Measurements from ENCODE around the gene SLC34A3.

Gene SLC34A3

DNA sequence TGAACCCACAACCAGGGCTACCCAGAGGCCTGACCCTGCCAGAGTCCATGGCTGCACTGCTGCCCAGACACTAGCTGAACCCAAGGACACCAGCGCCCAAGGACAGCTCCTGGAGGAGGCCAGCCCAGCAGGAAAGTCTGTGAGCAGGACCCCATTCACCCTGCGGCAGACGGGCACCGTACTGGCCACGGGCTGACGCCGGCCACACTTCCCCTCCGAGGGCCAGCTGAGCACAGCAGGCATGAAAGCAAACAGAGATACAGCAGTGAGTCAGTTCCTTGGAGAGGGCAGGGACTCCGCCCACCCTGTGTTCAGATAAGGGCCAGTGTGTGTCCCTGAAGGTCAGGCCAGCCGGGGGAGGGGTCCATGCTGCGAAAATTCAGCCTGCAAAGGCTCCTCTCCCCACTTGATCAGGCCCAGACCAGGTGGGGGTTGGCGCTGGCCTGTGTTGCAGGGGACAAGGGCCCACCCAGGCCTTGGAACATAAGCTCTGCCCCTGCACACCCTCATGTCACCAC is 11.9 kb upstream of the SLC34A3 start:
- no peak for DNase-seq

- DNase-seq: no peak
These were observed 10.9 kb upstream of the SLC34A3 start for GRCh38 chr9:137219757-137220316.

- DNase-seq: no peak
These were observed 10.2 kb upstream of the SLC34A3 start for GRCh38 chr9:137220317-137221094.

DNA sequence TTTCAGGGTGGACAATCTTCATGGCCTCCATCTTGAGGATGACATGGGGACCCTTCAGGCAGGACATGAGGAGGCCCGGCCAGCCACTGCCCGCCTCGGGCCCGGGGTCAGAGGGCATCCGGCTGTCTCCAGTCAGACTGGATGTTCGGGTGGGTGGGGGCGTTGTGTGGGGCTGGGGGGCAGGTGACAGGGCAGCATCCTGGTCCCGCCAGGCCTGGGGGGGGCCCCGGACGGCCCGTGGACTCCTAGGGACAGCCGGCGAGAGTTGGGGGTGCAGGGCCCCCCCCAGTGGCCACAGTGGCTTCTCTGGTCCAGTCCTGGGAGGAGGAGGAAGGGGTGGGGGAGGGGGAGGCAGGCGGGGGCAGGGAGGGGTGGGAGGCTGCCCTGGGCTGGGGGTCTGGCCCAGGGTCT is 9.6 kb upstream of the SLC34A3 start:
- no peak for DNase-seq

DNA sequence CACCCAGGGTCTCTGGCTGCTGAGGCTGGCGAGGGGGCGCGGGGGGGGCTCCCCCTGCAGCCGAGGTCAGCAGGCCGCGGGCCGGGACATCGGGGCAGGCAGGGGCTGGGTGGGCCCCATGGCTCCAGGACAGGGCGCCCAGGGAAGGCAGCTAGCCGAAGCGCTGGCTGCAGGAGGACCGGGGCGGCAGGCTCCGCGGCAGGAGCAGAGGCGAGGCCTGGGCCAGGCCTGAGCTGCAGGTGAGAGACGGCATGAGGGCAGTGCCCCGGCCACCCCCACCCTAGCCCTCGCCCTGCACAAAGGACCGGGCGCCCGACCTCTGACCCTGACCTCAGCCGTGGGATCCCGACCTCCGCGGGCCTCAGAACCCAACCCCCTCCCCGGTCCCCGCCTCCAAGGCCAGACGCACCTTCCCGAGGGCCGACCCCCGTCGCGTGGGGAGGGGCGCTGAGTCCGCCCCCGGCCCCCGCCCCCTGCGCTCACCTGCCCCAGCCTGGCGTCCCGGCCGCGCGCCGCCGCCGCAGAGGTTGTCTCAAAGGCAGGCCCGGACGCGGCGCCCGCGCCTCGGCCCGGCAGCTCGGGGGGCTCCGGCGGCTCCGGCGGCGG is 9.1 kb upstream of the SLC34A3 start:
- no peak for DNase-seq

DNA sequence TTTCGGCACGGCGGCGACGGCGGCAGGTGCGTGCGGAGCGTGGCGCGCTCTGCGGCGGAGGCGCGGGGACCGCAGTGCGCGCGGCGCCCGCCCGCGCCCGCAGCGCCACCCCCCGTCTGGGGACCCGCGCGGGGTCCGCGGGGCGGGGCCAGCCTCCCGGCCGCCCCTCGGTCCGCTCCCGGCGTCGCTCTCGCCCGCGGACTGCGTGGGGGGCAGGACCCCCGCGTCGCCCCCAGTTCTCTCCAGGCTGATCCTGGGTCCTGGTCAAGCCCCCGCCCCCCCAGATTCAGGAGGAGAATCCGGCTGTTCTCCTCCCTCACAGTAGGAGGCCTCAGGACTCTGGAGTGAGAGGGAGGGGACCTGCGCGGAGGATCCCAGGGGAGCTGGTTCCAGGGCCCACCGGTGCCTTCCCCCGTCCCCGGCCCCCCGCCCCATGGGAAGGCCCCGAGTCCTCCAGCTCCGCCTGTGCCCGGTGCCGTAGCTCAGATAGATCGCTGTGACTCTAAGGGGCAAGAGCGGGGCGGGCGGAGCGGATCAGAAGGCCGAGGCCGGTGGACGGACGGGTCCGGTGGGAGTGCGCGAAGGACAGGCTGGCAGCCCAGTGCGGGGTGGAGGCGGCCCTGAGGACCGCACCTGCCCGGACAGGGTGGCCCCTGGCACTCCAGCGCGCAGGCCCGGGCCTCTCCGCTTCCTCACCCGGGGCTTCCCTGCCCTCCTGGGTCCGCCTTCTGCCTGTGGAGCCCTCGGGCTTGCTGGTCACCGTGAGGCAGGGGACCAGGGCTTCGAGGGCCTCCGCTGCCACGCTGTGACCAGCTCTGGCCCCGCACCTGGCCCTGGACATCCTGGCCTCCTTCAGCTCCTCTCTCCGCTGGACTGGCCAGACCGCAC is 8.3 kb upstream of the SLC34A3 start, which contains the start of gene RNF208:
RNF208 (minus strand) TSS at position 51 of the 888 bp plus-strand sequence. CDS start 1,028 bp downstream, outside the sequence.
- no peak for DNase-seq

DNA sequence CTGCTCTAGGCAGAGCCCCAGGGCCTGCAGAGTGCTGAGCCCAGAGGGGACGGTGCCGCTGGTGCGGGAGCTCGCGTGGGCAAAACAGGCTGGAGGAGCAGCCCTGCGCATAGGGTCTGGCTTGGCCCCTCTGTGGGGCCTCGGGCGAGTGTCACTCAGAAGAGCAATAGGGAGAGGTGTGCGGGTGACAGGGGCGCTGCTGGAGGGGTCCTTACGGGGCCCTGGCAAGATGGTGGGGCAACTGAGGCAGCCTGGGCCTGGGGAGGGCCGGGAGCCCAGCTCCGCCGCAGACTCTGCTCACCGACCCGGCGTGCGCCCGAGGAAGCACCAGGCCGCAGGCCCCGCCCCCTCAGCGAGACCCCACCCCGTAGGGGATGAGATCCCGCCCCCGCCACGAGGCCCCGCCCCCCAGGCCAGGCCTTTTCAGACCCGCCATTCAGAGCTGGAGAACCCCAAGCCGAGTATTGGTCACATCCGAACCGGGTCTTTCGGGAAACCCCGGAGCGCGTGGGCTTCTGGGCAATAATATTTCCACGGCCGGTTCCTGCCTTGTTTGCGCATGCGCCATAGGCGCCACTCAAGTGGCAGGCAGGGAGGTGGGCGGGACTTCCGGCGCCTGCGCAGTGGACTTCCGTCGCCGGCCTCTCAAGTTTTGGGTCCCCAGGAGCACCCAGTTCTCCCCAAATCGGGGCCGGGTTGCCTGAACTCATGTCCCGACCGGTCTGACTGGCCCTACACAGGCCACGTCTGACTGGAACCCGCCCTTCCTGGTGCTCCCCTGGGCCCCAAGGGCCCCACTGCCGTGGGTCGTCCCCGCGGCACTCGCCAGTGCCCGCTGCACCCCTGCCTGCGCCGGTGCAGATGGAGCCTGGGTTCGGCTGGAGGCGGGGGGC is 7.4 kb upstream of the SLC34A3 start:
- DNase-seq: peak; percentile 99

DNA sequence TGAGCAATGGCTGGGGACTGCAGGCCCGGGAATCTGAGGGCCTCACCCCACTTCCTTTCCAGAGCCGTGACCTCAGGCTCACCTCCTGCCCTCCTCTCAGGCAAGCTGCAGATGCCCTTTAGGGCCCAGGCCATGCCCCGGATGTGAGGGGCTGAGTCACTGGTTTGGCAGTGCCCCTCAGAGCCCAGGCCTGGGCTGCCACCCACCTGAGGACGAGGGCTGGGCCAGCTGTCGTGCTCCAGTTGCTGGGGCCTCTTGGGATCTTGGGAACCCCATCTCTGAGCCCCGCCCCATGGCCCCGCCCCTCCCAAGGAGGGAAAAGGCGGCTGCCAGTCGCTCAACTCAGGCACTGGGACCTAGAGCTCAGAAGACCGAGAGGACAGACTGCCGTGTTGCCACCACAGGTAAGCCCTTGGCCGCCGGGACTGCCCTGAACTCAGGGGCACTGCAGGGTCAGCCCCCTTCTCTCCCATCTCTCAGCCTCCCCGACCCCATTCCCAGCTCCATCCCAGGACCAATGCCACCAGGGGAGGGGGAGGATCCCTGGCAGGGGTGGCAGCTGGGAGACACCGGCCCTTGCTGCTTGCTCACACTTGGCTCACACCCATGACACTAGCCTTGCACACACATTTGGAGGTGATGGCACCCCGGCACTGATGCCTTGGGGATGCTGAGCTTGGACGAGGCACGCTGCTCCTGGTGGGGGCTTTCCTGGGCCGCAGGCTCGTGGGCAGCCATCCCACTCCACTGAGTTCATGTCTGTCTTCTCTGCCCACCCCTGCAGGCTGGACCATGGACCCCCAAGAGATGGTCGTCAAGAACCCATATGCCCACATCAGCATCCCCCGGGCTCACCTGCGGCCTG is 5.6 kb upstream of the SLC34A3 start, which contains the start of gene CYSRT1:
CYSRT1 (plus strand) TSS at position 345 of the 865 bp plus-strand sequence; CDS start at position 793, 448 bp downstream.
- DNase-seq: no peak

DNA sequence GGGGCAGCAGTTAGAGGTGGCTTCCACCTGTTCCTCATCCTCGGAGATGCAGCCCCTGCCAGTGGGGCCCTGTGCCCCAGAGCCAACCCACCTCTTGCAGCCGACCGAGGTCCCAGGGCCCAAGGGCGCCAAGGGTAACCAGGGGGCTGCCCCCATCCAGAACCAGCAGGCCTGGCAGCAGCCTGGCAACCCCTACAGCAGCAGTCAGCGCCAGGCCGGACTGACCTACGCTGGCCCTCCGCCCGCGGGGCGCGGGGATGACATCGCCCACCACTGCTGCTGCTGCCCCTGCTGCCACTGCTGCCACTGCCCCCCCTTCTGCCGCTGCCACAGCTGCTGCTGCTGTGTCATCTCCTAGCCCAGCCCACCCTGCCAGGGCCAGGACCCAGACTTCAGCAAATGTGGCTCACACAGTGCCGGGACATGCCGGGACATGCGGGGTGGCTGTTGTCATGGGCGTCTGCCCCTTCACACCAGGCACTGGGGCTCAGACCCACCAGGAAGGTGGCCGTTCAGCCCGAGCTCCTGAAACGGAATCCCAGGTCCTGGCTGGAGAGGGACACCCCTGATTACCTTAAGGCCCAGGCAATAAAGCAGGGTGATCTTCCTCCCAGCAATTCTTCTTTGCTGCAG is 4.9 kb upstream of the SLC34A3 start:
- DNase-seq: no peak

GRCh38 chr9:137226338-137227053 is 4.2 kb upstream of the SLC34A3 start:
- no peak for DNase-seq

- peak; percentile 91 for DNase-seq
These were observed 3.4 kb upstream of the SLC34A3 start, which contains the start of gene RNF224 for GRCh38 chr9:137227054-137227852. Gene RNF224, plus strand, starts transcription at chr9:137227502. Its CDS starts 834 bp downstream, at chr9:137228336.

DNA sequence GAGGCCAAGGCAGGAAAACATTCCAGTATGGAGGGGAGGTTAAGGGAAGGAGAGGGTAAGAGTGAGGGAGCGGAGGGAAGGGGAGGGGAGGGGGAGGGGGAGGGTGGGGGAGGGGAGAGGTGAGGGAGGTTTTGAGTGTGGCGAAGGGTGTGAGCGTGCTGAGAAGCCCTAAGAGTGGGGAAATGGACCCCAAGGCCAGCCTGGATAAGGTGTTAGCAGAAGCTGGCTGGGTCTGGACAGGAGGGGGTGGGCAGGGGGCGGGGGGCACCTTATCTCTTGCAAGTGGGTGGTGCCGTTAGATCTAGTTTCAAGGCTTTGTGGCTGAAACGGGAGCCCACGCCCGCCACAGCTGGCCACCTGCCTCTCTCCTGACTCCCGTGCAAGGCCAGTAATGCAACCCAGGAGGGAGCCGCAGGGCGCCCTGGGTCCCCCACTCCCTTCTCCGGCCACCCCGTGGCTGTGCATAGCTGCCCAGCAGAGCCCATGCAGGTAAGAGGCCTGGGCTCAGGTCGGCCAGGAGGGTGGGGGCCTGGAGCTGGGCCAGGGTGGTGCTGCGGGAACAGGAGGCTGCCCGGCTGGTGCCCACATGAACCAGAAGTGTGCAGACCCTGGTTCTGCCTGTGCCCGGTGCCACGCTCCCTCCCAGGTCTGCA is 2.7 kb upstream of the SLC34A3 start:
- DNase-seq: no peak

- DNase-seq: no peak
These were observed 2.2 kb upstream of the SLC34A3 start for GRCh38 chr9:137228506-137228967.

GRCh38 chr9:137228968-137229896 is 1.5 kb upstream of the SLC34A3 start:
- no peak for DNase-seq

GRCh38 chr9:137229903-137230704 is 597 bp upstream of the SLC34A3 start:
- DNase-seq: no peak
